K562 (cell line): ENCODE measurements around the gene GRIK5. TPM values are rescaled to one million over a fixed set of nuclear protein-coding genes. Genes with fewer than 3 reads are reported as not detected.

Experiments used
- ATAC-seq: fragments of 200-7000 bp; cut with Tn5 transposase; 3 replicates; pipeline ENCODE4 v1.9.1; 2020; ENCODE audit warnings: moderate library complexity
- BruUV-seq: library from RNA; stranded (reverse); fragments of 400-500 nt; replicated peaks from 2 replicates; lab custom pipeline; 2021; lab: Mats Ljungman, UMichigan
- CTCF ChIA-PET: fragments of 300-600 bp; formaldehyde crosslinking; extraction: SDS; loops from one replicate; lab custom pipeline; 2021; ENCODE audit warnings: low intra/inter-chr PET ratio; lab: Yijun Ruan, JAX
- POLR2A ChIA-PET: fragments of 300-600, 350-650 bp; sonication (Branson Sonifier 250); formaldehyde crosslinking; extraction: SDS; loops from one replicate; lab custom pipeline; 2021; ENCODE audit warnings: antibody characterized with exemption, inconsistent platforms; lab: Yijun Ruan, JAX
- DNase-seq, 4 experiments: peaks; one replicate each; pipeline versions ENCODE4 v3.0.0 to v3.0.0-alpha.2; 2011 to 2018; ENCODE audit warnings: low spot score in 3 of 4, mixed read lengths in 3 of 4; ENCODE audit errors: extremely low read depth in 1 of 4
- FAIRE-seq: peaks from 2 replicates; lab custom pipeline; 2011; peaks lifted over from hg19 to GRCh38; lab: Jason Lieb, UNC
- H2AFZ ChIP-seq: 2 replicates; pipeline ENCODE4 v1.6.0; 2011; ENCODE audit warnings: low read depth, low read length, control low read depth, inconsistent platforms
- H3K27ac ChIP-seq: fragments of 200-600 bp; 3 replicates; pipeline ENCODE4 v1.8.0; 2011; ENCODE audit warnings: low read depth, mild to moderate bottlenecking, control low read depth, inconsistent platforms, low read length, moderate library complexity, mixed read lengths; ENCODE audit errors: extremely low read depth
- H3K27me3 ChIP-seq, 2 experiments: fragments of 300-600 bp in 1 of 2; 2 replicates in 1 of 2; 3 replicates in 1 of 2; pipeline versions ENCODE4 v1.6.0 to v1.8.0; 2011; ENCODE audit warnings: inconsistent platforms in 2 of 2, low read length in 2 of 2, mild to moderate bottlenecking in 1 of 2, mixed read lengths in 1 of 2, moderate library complexity in 1 of 2; ENCODE audit not compliant: control insufficient read depth in 2 of 2, insufficient read depth in 2 of 2
- H3K36me3 ChIP-seq: fragments of 300-600 bp; 3 replicates; pipeline ENCODE4 v1.8.0; 2011; ENCODE audit warnings: mild to moderate bottlenecking, low read length, inconsistent platforms; ENCODE audit not compliant: control insufficient read depth, insufficient read depth
- H3K4me1 ChIP-seq, 2 experiments: fragments of 200-600 bp in 1 of 2; replicated peaks in 1 of 2; 2 replicates in 1 of 2; 3 replicates in 1 of 2; pipeline versions ENCODE4 v1.5.1 to v1.8.0; 2011; ENCODE audit warnings: inconsistent platforms in 2 of 2, low read length in 2 of 2, mild to moderate bottlenecking in 1 of 2, mixed read lengths in 1 of 2, moderate library complexity in 1 of 2; ENCODE audit not compliant: control insufficient read depth in 2 of 2, insufficient read depth in 2 of 2
- H3K4me2 ChIP-seq: 2 replicates; pipeline ENCODE4 v1.6.1; 2011; ENCODE audit warnings: low read length, control low read depth, inconsistent platforms, mixed read lengths; ENCODE audit not compliant: insufficient read depth
- H3K4me3 ChIP-seq: fragments of 200-600 bp; sonication (generic), shearing (Covaris generic); 2 replicates; pipeline ENCODE4 v1.5.1; 2016; ENCODE audit warnings: control low read depth, inconsistent platforms
- H3K79me2 ChIP-seq: fragments of 200-600 bp; 3 replicates; pipeline ENCODE4 v1.8.0; 2011; ENCODE audit warnings: low read length, inconsistent platforms; ENCODE audit not compliant: control insufficient read depth, insufficient read depth
- H3K9ac ChIP-seq, 2 experiments: 2 replicates each; pipeline versions ENCODE4 v1.6.0 to v1.6.1; 2011; ENCODE audit warnings: low read depth in 2 of 2, low read length in 2 of 2, control low read depth in 1 of 2, inconsistent platforms in 1 of 2, mild to moderate bottlenecking in 1 of 2, mixed read lengths in 1 of 2; ENCODE audit not compliant: insufficient read depth in 1 of 2
- H3K9me1 ChIP-seq: one replicate; pipeline ENCODE4 v1.6.0; 2011; ENCODE audit warnings: inconsistent platforms, mild to moderate bottlenecking, low read length, moderate library complexity; ENCODE audit not compliant: control insufficient read depth, insufficient read depth
- H3K9me3 ChIP-seq: replicated peaks from 2 replicates; pipeline ENCODE4 v1.5.1; 2011; ENCODE audit warnings: low read depth, low read length, inconsistent platforms; ENCODE audit not compliant: control insufficient read depth, insufficient read depth
- H4K20me1 ChIP-seq: replicated peaks from 2 replicates; pipeline ENCODE4 v1.6.1; 2011; ENCODE audit warnings: low read length, inconsistent platforms, mixed read lengths; ENCODE audit not compliant: control insufficient read depth, insufficient read depth
- CXXC5 ChIP-seq: fragments of 250-450 bp; sonication (Bioruptor Pico); IDR thresholded peaks from 2 replicates; pipeline ENCODE4 v1.8.0; 2022; ENCODE audit warnings: inconsistent platforms, mild to moderate bottlenecking, moderate library complexity
- GTF2A2 ChIP-seq: IDR thresholded peaks from 2 replicates; pipeline ENCODE4 v1.6.1; 2016; ENCODE audit warnings: mild to moderate bottlenecking, missing genetic modification characterization, missing compliant biosample characterization
- HIVEP1 ChIP-seq: fragments of 250-450 bp; sonication (Bioruptor Pico); IDR thresholded peaks from 2 replicates; pipeline ENCODE4 v1.4.0; 2020; ENCODE audit warnings: mild to moderate bottlenecking
- HNRNPLL ChIP-seq: fragments of 200-400 bp; formaldehyde crosslinking; IDR thresholded peaks from 2 replicates; pipeline ENCODE4 v1.6.1; 2017; ENCODE audit warnings: low read length, low read depth, mild to moderate bottlenecking; ENCODE audit not compliant: poor library complexity, severe bottlenecking
- MAZ ChIP-seq, 2 experiments: fragments of 450-650 bp in 1 of 2; sonication (generic) in 1 of 2; formaldehyde crosslinking; IDR thresholded peaks in 1 of 2; conservative IDR thresholded peaks in 1 of 2; 2 replicates each; pipeline versions ENCODE4 v1.4.0 to v1.5.0; 2020; ENCODE audit warnings: mild to moderate bottlenecking in 1 of 2, missing genetic modification reagents in 1 of 2
- POLR2G ChIP-seq: fragments of 200-400 bp; formaldehyde crosslinking; IDR thresholded peaks from 2 replicates; pipeline ENCODE4 v1.6.1; 2017; ENCODE audit warnings: low read depth, mild to moderate bottlenecking, antibody characterized with exemption, low read length, moderate library complexity
- RAD21 ChIP-seq, 2 experiments: fragments of 250-450 bp in 1 of 2; fragments of 450-650 bp in 1 of 2; sonication (Bioruptor Pico) in 1 of 2; formaldehyde crosslinking in 1 of 2; IDR thresholded peaks in 1 of 2; conservative IDR thresholded peaks in 1 of 2; 2 replicates each; pipeline versions ENCODE4 v1.4.0 to v1.8.0; 2020 to 2022; ENCODE audit warnings: mild to moderate bottlenecking in 2 of 2, moderate library complexity in 1 of 2
- ZBTB7A ChIP-seq: IDR thresholded peaks from 2 replicates; pipeline ENCODE4 v1.6.1; 2011; ENCODE audit warnings: low read depth, mild to moderate bottlenecking, low read length, moderate library complexity, borderline replicate concordance; ENCODE audit not compliant: control insufficient read depth
- WGBS: fragments of 100-300 bp; shearing (Covaris generic); methylation state at CpG from one replicate; pipeline ENCODE4 v1.1.6; 2016; ENCODE audit warnings: low coverage, mixed read lengths; ENCODE audit not compliant: insufficient coverage; ENCODE audit errors: missing lambda C conversion rate; 5-methylcytosine and 5-hydroxymethylcytosine counted together
- in situ Hi-C: fragments of 300-500 bp; cut with MboI; formaldehyde crosslinking; loops from 4 replicates; pipeline ENCODE4 v1.15.0; 2018; ENCODE audit warnings: inconsistent platforms, mixed read lengths
- intact Hi-C: fragments of 100-400 bp; cut with micrococcal nuclease; formaldehyde crosslinking; loops from 2 replicates; pipeline ENCODE4 v1.14.2; 2022
- polyA plus RNA-seq, 8 experiments: library from polyadenylated mRNA; depleted of rRNA in 4 of 8; stranded (reverse) in 5 of 8; unstranded in 3 of 8; fragments of >200 nt; fragmentation: Nextera tagmentation in 2 of 8; fragmentation: Illumina TruSeq in 1 of 8; extraction: Ambion mirVana in 2 of 8; extraction: Trizol in 1 of 8; gene quantifications; 2 replicates each; pipeline versions ENCODE4 v1.2.1 to v1.2.3, GENCODE V29; 2011 to 2014; ENCODE audit warnings: inconsistent platforms in 1 of 8, missing spikeins in 1 of 8
- total RNA-seq, 7 experiments: library from RNA; depleted of rRNA in 6 of 7; stranded (reverse); fragments of >200 nt in 6 of 7; fragmentation: Illumina TruSeq in 2 of 7; extraction: Trizol in 2 of 7; gene quantifications; 2 replicates each; pipeline versions ENCODE4 v1.2.1 to v1.2.3, GENCODE V29; 2011 to 2021; ENCODE audit warnings: low replicate concordance in 1 of 7
- TF ChIP-seq, protein P1 (sequence below): fragments of 450-650 bp; formaldehyde crosslinking; IDR thresholded peaks from 2 replicates; pipeline ENCODE4 v1.4.0; 2020; ENCODE audit warnings: mild to moderate bottlenecking, moderate library complexity
- TF ChIP-seq, protein P2 (sequence below): fragments of 450-650 bp; IDR thresholded peaks from 2 replicates; pipeline ENCODE4 v1.6.1; 2016; ENCODE audit warnings: low read depth

GRIK5 gene
- total and polyA plus RNA-seq, 9 of the 15 experiments (the other 6 are each of a cell fraction or from before 2014, with no cell fraction given): 0.04 to 0.55 (median 0.27) TPM; not detected in 2

DNA sequence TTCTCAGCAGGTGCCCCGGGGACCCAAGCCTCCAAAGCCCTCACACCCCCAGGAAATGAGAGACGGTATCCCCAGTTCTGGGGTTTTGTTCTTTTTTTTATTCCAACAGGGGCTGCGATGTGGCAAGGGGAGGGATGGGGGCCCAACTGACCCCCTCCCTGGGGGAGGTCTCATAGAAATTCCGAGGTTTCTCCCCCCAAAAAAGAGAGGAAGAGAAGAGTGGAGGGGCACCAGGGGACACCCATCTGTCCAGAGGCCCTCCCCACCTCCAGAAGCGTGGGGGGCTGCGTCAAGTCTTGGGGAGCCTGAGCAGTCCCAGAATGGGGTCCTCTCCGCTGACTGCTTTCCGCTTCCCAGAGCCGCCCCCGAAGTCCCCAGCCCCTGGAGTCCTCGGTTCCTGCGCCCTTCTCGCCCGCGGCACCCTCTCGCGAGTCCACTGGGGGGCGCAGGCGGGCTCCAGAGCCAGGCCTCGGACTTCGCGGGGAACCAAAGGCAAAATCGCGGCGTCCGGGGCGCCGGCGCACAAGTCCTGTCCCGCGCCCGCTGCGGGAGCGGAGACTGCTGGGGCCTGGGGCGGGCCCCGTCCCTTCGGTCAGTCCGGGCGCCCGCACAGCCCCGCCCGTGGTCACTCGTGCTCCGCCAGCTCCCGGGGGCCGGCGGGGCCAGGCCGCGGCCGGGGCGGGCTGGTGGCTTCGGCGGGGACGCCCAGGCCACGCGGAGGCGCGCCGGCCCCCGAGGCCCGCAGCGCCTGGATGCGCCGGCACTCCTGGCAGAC, 71.6 kb downstream of the GRIK5 start:
- ATAC-seq (peak; percentile 73), FAIRE-seq (no peak), DNase-seq (peak; percentile 74 to 78 (median 77))
- Histone ChIP-seq H4K20me1 (peaks cover 8% of the 10 kb centered on the region; the same call in 1 of the 2 replicates), H3K4me1 (peaks cover 4 to 30% of the 10 kb centered on the region in 2 experiments; a peak in 3 of 5 replicates), H3K9me3 (no peaks in the 10 kb centered on the region), H3K36me3 (no peaks in the 10 kb centered on the region), H3K79me2 (no peaks in the 10 kb centered on the region), H3K4me2 (no peak overlapping the region), H2AFZ (no peak overlapping the region), H3K9me1 (no peaks in the 10 kb centered on the region), H3K27me3 (peaks cover 15 to 66% of the 10 kb centered on the region in 2 experiments), H3K9ac (peak overlapping the region in 1 of 2 experiments; percentile 67; a peak in 1 of 4 replicates), H3K27ac (no peak overlapping the region), H3K4me3 (no peak overlapping the region)
- WGBS: 0% methylated on average over 12 of the region's 64 CpGs
- CTCF ChIA-PET: no interaction called here
- POLR2A ChIA-PET: interaction anchor here (0.6 to 1.0 kb wide), 4 partner anchors 9 to 135 kb away, joined by 3 to 5 read pairs (median 4); no protein-coding TSS in a partner anchor
- in situ Hi-C loops (no loop called here), intact Hi-C loops (loop anchor here (1.0 kb wide), 1 partner anchor 25 kb away; no protein-coding TSS in a partner anchor)
- no TSS peak for BruUV-seq
- peak; percentile 79 to 85 for TF ChIP-seq RAD21 (CRISPR knock-in tag; conservative IDR thresholded peaks at IDR 0.05 in 1 of 2, IDR thresholded peaks at IDR 0.05 in 1 of 2)
- TF ChIP-seq MAZ (CRISPR knock-in tag; conservative IDR thresholded peaks at IDR 0.05 in 1 of 2, IDR thresholded peaks at IDR 0.05 in 1 of 2): peak; percentile 27 to 60; a peak in 2 of 4 replicates
- TF ChIP-seq, protein P1, sequence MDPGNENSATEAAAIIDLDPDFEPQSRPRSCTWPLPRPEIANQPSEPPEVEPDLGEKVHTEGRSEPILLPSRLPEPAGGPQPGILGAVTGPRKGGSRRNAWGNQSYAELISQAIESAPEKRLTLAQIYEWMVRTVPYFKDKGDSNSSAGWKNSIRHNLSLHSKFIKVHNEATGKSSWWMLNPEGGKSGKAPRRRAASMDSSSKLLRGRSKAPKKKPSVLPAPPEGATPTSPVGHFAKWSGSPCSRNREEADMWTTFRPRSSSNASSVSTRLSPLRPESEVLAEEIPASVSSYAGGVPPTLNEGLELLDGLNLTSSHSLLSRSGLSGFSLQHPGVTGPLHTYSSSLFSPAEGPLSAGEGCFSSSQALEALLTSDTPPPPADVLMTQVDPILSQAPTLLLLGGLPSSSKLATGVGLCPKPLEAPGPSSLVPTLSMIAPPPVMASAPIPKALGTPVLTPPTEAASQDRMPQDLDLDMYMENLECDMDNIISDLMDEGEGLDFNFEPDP (CRISPR knock-in tag): no peak
- 0 out of 2 replicates have a peak, but pooled peaks have one; percentile 39 for TF ChIP-seq POLR2G
- TF ChIP-seq GTF2A2 (tag): no peak
- TF ChIP-seq ZBTB7A: peak; percentile 41; the same call in 1 of the 2 replicates
- TF ChIP-seq, protein P2, sequence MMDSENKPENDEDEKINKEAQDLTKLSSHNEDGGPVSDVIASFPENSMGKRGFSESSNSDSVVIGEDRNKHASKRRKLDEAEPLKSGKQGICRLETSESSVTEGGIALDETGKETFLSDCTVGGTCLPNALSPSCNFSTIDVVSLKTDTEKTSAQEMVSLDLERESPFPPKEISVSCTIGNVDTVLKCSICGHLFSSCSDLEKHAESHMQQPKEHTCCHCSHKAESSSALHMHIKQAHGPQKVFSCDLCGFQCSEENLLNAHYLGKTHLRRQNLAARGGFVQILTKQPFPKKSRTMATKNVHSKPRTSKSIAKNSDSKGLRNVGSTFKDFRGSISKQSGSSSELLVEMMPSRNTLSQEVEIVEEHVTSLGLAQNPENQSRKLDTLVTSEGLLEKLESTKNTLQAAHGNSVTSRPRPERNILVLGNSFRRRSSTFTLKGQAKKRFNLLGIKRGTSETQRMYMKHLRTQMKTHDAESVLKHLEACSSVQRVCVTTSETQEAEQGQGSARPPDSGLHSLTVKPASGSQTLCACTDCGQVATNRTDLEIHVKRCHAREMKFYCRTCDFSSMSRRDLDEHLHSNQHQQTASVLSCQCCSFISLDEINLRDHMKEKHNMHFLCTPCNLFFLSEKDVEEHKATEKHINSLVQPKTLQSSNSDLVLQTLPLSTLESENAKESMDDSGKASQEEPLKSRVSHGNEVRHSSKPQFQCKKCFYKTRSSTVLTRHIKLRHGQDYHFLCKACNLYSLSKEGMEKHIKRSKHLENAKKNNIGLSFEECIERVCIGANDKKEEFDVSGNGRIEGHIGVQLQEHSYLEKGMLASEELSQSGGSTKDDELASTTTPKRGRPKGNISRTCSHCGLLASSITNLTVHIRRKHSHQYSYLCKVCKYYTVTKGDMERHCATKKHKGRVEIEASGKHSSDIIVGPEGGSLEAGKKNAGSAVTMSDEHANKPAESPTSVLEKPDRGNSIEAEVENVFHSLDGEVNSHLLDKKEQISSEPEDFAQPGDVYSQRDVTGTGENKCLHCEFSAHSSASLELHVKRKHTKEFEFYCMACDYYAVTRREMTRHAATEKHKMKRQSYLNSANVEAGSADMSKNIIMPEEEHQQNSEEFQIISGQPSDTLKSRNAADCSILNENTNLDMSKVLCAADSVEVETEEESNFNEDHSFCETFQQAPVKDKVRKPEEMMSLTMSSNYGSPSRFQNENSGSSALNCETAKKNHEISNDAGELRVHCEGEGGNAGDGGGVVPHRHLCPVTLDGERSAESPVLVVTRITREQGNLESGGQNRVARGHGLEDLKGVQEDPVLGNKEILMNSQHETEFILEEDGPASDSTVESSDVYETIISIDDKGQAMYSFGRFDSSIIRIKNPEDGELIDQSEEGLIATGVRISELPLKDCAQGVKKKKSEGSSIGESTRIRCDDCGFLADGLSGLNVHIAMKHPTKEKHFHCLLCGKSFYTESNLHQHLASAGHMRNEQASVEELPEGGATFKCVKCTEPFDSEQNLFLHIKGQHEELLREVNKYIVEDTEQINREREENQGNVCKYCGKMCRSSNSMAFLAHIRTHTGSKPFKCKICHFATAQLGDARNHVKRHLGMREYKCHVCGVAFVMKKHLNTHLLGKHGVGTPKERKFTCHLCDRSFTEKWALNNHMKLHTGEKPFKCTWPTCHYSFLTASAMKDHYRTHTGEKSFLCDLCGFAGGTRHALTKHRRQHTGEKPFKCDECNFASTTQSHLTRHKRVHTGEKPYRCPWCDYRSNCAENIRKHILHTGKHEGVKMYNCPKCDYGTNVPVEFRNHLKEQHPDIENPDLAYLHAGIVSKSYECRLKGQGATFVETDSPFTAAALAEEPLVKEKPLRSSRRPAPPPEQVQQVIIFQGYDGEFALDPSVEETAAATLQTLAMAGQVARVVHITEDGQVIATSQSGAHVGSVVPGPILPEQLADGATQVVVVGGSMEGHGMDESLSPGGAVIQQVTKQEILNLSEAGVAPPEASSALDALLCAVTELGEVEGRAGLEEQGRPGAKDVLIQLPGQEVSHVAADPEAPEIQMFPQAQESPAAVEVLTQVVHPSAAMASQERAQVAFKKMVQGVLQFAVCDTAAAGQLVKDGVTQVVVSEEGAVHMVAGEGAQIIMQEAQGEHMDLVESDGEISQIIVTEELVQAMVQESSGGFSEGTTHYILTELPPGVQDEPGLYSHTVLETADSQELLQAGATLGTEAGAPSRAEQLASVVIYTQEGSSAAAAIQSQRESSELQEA: no peak
- TF ChIP-seq HIVEP1: no peak
- peak; percentile 74 for TF ChIP-seq CXXC5
- TF ChIP-seq HNRNPLL: peak; percentile 33
